Measurements from ENCODE around the gene OR14C36. TPM values are rescaled to one million over a fixed set of nuclear protein-coding genes. Genes with fewer than 3 reads are reported as not detected.

The OR14C36 gene
- total RNA-seq, 2 donors from 2014 or later: not detected

- H3K27ac ChIP-seq (ENCODE audit: low read depth, low read length): no peak overlapping the region
- Mint-ChIP-seq H3K27me3 (ENCODE audit: insufficient read depth) (no peaks in the 10 kb centered on the region), H3K36me3 (ENCODE audit: low read depth) (no peaks in the 10 kb centered on the region), H3K27ac (no peak overlapping the region), H3K4me1 (no peaks in the 10 kb centered on the region), H3K4me3 (no peak overlapping the region), H3K9me3 (peaks cover 78% of the 10 kb centered on the region)
- no peaks in the 10 kb centered on the region for H3K4me1 ChIP-seq (ENCODE audit: control insufficient read depth, insufficient read depth, low read length)
- H3K27me3 ChIP-seq (ENCODE audit: control insufficient read depth, insufficient read depth, low read length, poor library complexity, severe bottlenecking): no peaks in the 10 kb centered on the region
- no peak for TF ChIP-seq CTCF (conservative IDR thresholded peaks at IDR 0.05)
- H3K9ac ChIP-seq (ENCODE audit: extremely low read depth, low read length, poor library complexity, severe bottlenecking): no peak overlapping the region
- no peak overlapping the region for H3K4me3 ChIP-seq (ENCODE audit: low read length)
- no peaks in the 10 kb centered on the region for H3K36me3 ChIP-seq (ENCODE audit: control insufficient read depth, insufficient read depth, low read length)
- WGBS, 2 experiments (ENCODE audit: insufficient coverage in 1 of 2, insufficient read length in 1 of 2): 51 to 60% methylated on average over 3 of the region's 3 CpGs
- peaks cover 74% of the 10 kb centered on the region for H3K9me3 ChIP-seq (ENCODE audit: control insufficient read depth, low read length)
- no peak for DNase-seq
These were observed 28.3 kb downstream of the OR14C36 start for GRCh38 chr1:248376916-248377315.

GRCh38 chr1:248380854-248381253 is 32.3 kb downstream of the OR14C36 start:
- Mint-ChIP-seq H3K4me3 (no peak overlapping the region), H3K36me3 (ENCODE audit: low read depth) (no peaks in the 10 kb centered on the region), H3K4me1 (no peaks in the 10 kb centered on the region), H3K27ac (no peak overlapping the region), H3K27me3 (ENCODE audit: insufficient read depth) (no peaks in the 10 kb centered on the region), H3K9me3 (peaks cover 63% of the 10 kb centered on the region)
- Histone ChIP-seq H3K9ac (ENCODE audit: extremely low read depth, low read length, poor library complexity, severe bottlenecking) (no peak overlapping the region), H3K9me3 (ENCODE audit: control insufficient read depth, low read length) (peaks cover 55% of the 10 kb centered on the region), H3K4me1 (ENCODE audit: control insufficient read depth, insufficient read depth, low read length) (no peaks in the 10 kb centered on the region), H3K27ac (ENCODE audit: low read depth, low read length) (no peak overlapping the region), H3K27me3 (ENCODE audit: control insufficient read depth, insufficient read depth, low read length, poor library complexity, severe bottlenecking) (no peaks in the 10 kb centered on the region), H3K36me3 (ENCODE audit: control insufficient read depth, insufficient read depth, low read length) (no peaks in the 10 kb centered on the region), H3K4me3 (ENCODE audit: low read length) (no peak overlapping the region)
- no peak for TF ChIP-seq CTCF (conservative IDR thresholded peaks at IDR 0.05)
- DNase-seq: no peak
- WGBS, 2 experiments (ENCODE audit: insufficient coverage in 1 of 2, insufficient read length in 1 of 2): 29 to 86% methylated on average over 2 to 3 of the region's 3 CpGs

- H3K4me1 ChIP-seq (ENCODE audit: control insufficient read depth, insufficient read depth, low read length): no peaks in the 10 kb centered on the region
- no peaks in the 10 kb centered on the region for H3K27me3 Mint-ChIP-seq (ENCODE audit: insufficient read depth)
- H3K36me3 ChIP-seq (ENCODE audit: control insufficient read depth, insufficient read depth, low read length): no peaks in the 10 kb centered on the region
- peaks cover 85% of the 10 kb centered on the region for H3K9me3 Mint-ChIP-seq
- H3K27ac ChIP-seq (ENCODE audit: low read depth, low read length): no peak overlapping the region
- WGBS, 2 experiments (ENCODE audit: insufficient coverage in 1 of 2, insufficient read length in 1 of 2): 52 to 60% methylated on average over 1 to 2 of the region's 2 CpGs
- no peaks in the 10 kb centered on the region for H3K36me3 Mint-ChIP-seq (ENCODE audit: low read depth)
- H3K27ac Mint-ChIP-seq: no peak overlapping the region
- no peak overlapping the region for H3K9ac ChIP-seq (ENCODE audit: extremely low read depth, low read length, poor library complexity, severe bottlenecking)
- no peaks in the 10 kb centered on the region for H3K27me3 ChIP-seq (ENCODE audit: control insufficient read depth, insufficient read depth, low read length, poor library complexity, severe bottlenecking)
- H3K9me3 ChIP-seq (ENCODE audit: control insufficient read depth, low read length): peaks cover 89% of the 10 kb centered on the region
- TF ChIP-seq CTCF (conservative IDR thresholded peaks at IDR 0.05): no peak
- DNase-seq: no peak
- H3K4me3 Mint-ChIP-seq: no peak overlapping the region
- H3K4me3 ChIP-seq (ENCODE audit: low read length): no peak overlapping the region
- no peaks in the 10 kb centered on the region for H3K4me1 Mint-ChIP-seq
These were observed 39.9 kb downstream of the OR14C36 start for GRCh38 chr1:248388426-248388825.

Measured in endodermal cell (in vitro differentiated cells).